Nephron (organoid): ENCODE data around the gene PPM1H.

Source experiments
- H3K27ac Mint-ChIP-seq, 3 experiments: 2 replicates each; pipeline ENCODE4 v1.8.0; 2020; ENCODE audit warnings: mixed read lengths in 3 of 3, mild to moderate bottlenecking in 2 of 3, moderate library complexity in 1 of 3
- H3K27me3 Mint-ChIP-seq: 2 replicates; pipeline ENCODE4 v1.8.0; 2021; ENCODE audit warnings: low read depth, mild to moderate bottlenecking, moderate library complexity, mixed read lengths
- H3K36me3 Mint-ChIP-seq: 2 replicates; pipeline ENCODE4 v1.8.0; 2020; ENCODE audit warnings: low read depth, mixed read lengths
- H3K4me1 Mint-ChIP-seq: 2 replicates; pipeline ENCODE4 v1.8.0; 2020; ENCODE audit warnings: mixed read lengths
- H3K4me3 Mint-ChIP-seq, 3 experiments: 2 replicates each; pipeline ENCODE4 v1.8.0; 2020; ENCODE audit warnings: mild to moderate bottlenecking in 3 of 3, mixed read lengths in 3 of 3, moderate library complexity in 2 of 3
- H3K9me3 Mint-ChIP-seq: 2 replicates; pipeline ENCODE4 v1.8.0; 2020; ENCODE audit warnings: mixed read lengths
- CTCF ChIP-seq, 3 experiments: fragments of 200-600 bp; sonication (generic); IDR thresholded peaks; one replicate each; pipeline ENCODE4 v1.5.0; 2021; ENCODE audit warnings: antibody characterized with exemption in 3 of 3; ENCODE audit not compliant: unreplicated experiment in 3 of 3

PPM1H gene

DNA sequence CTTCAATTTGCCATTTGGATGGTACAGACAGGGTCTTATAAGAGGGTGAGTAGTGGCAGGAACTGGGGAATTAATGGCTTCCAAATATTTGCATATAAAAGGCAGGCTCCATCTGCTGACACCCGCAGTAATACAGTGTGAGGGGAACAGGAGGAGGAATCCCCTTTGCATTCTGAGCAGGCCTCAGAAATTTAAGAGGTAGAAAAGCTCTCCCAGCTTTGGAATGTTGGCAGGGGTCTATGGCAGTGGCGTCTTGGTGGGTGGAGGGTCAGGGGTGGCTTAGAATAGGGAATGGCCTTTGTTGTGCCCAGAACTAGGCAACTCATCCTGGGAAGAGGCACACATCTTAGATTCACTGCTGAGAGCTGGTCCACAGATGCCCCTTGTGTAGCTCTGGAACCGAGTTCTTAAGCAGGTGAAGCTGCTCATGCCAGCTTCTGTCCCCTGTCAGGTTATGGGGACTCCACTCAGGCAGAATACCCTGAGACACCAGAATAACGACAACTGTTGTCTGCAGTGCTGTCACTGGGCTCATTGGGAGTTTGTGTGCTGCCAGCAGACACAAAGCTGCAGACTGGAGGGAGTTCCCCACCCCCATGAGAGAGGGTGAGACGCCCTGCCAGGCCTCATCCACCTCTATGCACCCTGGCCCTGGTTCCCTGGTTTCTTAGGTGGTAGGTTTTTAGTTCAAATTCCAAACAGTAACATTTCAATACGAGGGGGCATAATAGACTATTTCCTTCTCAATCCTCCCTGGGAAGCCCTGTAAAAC is 278.2 kb downstream of the PPM1H start:
- peaks cover 3% of the 10 kb centered on the region for H3K9me3 Mint-ChIP-seq
- peaks cover 3% of the 10 kb centered on the region for H3K27me3 Mint-ChIP-seq
- H3K36me3 Mint-ChIP-seq = peaks cover 20% of the 10 kb centered on the region
- H3K4me1 Mint-ChIP-seq = peaks cover 45% of the 10 kb centered on the region
- TF ChIP-seq CTCF (IDR thresholded peaks at IDR 0.05; ENCODE audit: unreplicated experiment in 3 of 3) = no peak
- H3K27ac Mint-ChIP-seq = peak overlapping the region; percentile 15 to 71 (median 24)
- no peak overlapping the region for H3K4me3 Mint-ChIP-seq

DNA sequence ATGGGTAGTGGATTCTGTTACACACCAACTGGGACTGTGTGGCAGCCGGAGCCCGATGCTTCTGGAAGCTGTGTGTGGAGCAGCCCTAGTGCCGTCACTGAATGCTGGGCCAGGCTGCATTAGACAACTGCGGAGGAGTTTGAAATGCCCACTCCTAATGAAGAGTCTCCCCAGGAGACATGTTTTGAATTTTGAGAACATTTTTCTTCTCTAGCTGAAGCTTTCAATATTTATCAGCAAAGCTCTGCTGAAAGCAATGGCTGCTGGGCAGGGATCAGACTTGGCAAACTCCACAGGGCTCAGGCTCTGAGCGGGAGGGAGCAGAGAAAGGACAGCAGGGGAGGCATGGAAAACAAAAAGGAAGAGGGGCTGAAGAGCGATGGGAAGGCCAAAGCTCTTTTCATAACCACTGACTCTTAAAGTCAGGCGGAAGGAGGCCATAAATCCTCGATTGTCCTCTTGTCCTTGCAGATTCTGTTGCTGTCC is 279.2 kb downstream of the PPM1H start:
- TF ChIP-seq CTCF (IDR thresholded peaks at IDR 0.05; ENCODE audit: unreplicated experiment in 3 of 3) = no peak
- no peak overlapping the region for H3K4me3 Mint-ChIP-seq
- no peaks in the 10 kb centered on the region for H3K9me3 Mint-ChIP-seq
- peaks cover 17% of the 10 kb centered on the region for H3K36me3 Mint-ChIP-seq
- H3K4me1 Mint-ChIP-seq = peaks cover 48% of the 10 kb centered on the region
- H3K27me3 Mint-ChIP-seq = peaks cover 3% of the 10 kb centered on the region
- H3K27ac Mint-ChIP-seq = peak overlapping the region; percentile 24 to 71 (median 37)

DNA sequence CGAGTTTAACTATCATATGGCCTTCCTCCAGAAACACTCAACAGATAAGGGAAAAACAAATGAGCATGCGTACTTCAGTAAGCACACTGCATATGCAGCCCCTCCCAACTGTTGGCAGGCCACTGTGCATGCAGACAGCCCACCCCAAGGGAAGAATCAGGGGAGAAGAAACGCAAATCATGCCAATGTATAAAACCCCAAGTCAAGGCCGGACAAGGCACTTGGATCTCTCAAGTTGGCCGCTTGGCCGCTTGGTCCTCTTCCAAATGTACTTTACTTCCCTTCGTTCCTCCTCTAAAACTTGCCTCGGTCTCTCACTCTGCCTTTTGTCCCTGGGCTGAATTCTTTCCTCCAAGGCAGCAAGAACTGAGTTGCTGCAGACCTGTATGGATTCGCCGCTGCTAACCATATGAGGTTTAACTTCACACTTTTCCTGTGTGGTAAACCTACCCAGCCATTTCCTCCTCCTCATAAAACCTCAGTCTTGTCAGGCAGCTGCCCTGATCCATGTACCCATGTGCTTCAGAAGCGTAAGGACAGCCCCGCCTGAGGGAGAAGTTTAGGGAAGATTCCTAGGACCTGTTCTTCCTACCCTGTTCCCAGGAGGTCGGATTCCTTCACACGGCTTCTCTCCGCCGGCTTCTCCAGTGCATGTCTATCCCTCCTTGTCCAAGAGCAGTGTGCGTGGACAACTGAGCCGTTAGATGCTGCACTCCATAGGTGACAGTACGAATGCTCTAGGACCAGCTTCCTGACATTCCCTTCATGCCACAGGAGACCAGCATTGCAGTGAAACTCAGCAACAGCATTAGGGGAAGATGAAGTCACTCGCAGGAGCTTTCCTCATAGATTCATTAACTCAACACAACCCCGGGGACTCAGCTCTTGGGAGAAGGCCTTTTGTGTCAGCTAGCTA is 280.4 kb downstream of the PPM1H start:
- no peak for TF ChIP-seq CTCF (IDR thresholded peaks at IDR 0.05; ENCODE audit: unreplicated experiment in 3 of 3)
- H3K27me3 Mint-ChIP-seq = no peaks in the 10 kb centered on the region
- H3K27ac Mint-ChIP-seq = no peak overlapping the region
- peaks cover 53% of the 10 kb centered on the region for H3K4me1 Mint-ChIP-seq
- no peak overlapping the region for H3K4me3 Mint-ChIP-seq
- peaks cover 8% of the 10 kb centered on the region for H3K36me3 Mint-ChIP-seq
- H3K9me3 Mint-ChIP-seq = no peaks in the 10 kb centered on the region

GRCh38 chr12:62653740-62654139 is 281.2 kb downstream of the PPM1H start:
- peak overlapping the region in 1 of 3 experiments; percentile 13 for H3K27ac Mint-ChIP-seq
- TF ChIP-seq CTCF (IDR thresholded peaks at IDR 0.05; ENCODE audit: unreplicated experiment in 3 of 3) = no peak
- no peaks in the 10 kb centered on the region for H3K9me3 Mint-ChIP-seq
- H3K4me1 Mint-ChIP-seq = peaks cover 51% of the 10 kb centered on the region
- peaks cover 6% of the 10 kb centered on the region for H3K36me3 Mint-ChIP-seq
- no peak overlapping the region for H3K4me3 Mint-ChIP-seq
- H3K27me3 Mint-ChIP-seq = no peaks in the 10 kb centered on the region

- Mint-ChIP-seq H3K9me3 (no peaks in the 10 kb centered on the region), H3K27me3 (no peaks in the 10 kb centered on the region), H3K36me3 (peaks cover 10% of the 10 kb centered on the region), H3K4me1 (peaks cover 55% of the 10 kb centered on the region), H3K4me3 (no peak overlapping the region), H3K27ac (peak overlapping the region in 1 of 3 experiments; percentile 13)
- no peak for TF ChIP-seq CTCF (IDR thresholded peaks at IDR 0.05; ENCODE audit: unreplicated experiment in 3 of 3)
Observed at GRCh38 chr12:62653304-62653703, 281.6 kb downstream of the PPM1H start.
